Lower lobe of right lung (tissue), 2 donors: ENCODE results near the gene FADS2. TPM values are rescaled to one million over a fixed set of nuclear protein-coding genes. Genes with fewer than 3 reads are reported as not detected.

ENCODE experiments used
- ATAC-seq, 2 donors: fragments of 200-7000 bp; cut with Tn5 transposase; one replicate each; pipeline ENCODE4 v1.9.1; 2020 to 2022; ENCODE audit warnings: mild to moderate bottlenecking in 2 of 2, moderate library complexity in 2 of 2
- DNase-seq: peaks from one replicate; pipeline ENCODE4 v3.0.0-alpha.2; 2020
- H3K27ac ChIP-seq: fragments of 200-600 bp; one replicate; pipeline ENCODE4 v1.8.0; 2022
- H3K27me3 ChIP-seq: fragments of 200-600 bp; one replicate; pipeline ENCODE4 v1.8.0; 2022; ENCODE audit warnings: low read depth
- H3K36me3 ChIP-seq: fragments of 200-600 bp; one replicate; pipeline ENCODE4 v1.8.0; 2022; ENCODE audit warnings: mild to moderate bottlenecking
- H3K4me1 ChIP-seq: fragments of 200-600 bp; one replicate; pipeline ENCODE4 v1.8.0; 2022
- H3K4me3 ChIP-seq: fragments of 200-600 bp; one replicate; pipeline ENCODE4 v1.8.0; 2022; ENCODE audit warnings: mild to moderate bottlenecking
- H3K9me3 ChIP-seq: fragments of 200-600 bp; one replicate; pipeline ENCODE4 v1.8.0; 2022
- CTCF ChIP-seq: fragments of 200-600 bp; IDR thresholded peaks from one replicate; pipeline ENCODE4 v1.8.0; 2022; ENCODE audit warnings: antibody characterized with exemption, mild to moderate bottlenecking
- intact Hi-C: fragments of 100-400 bp; cut with DNase I; formaldehyde crosslinking; loops from one replicate; pipeline ENCODE4 v1.11.0; 2022
- total RNA-seq: library from RNA; stranded (reverse); fragmentation: NEBNext Ultra II Directional; extraction: Animal tissue kit (Norgen Biotek cat#: 25700); gene quantifications from one replicate; pipeline ENCODE4 v1.2.1, GENCODE V29; 2021
- donor health status: DM: no; HTN: yes; CAD: no; lungs with severe emphysema.

The FADS2 gene
- total RNA-seq, 1 donor from 2014 or later: 82.0 TPM

GRCh38 chr11:61863548-61864081 lies 35.5 kb downstream of the FADS2 start:
- intact Hi-C loops: no loop called here
- DNase-seq: no peak
- no peaks in the 10 kb centered on the region for H3K27me3 ChIP-seq
- no peak for TF ChIP-seq CTCF
- no peak for ATAC-seq
- no peaks in the 10 kb centered on the region for H3K9me3 ChIP-seq
- H3K4me3 ChIP-seq: no peak overlapping the region
- H3K36me3 ChIP-seq: peaks cover 41% of the 10 kb centered on the region
- no peaks in the 10 kb centered on the region for H3K4me1 ChIP-seq
- H3K27ac ChIP-seq: no peak overlapping the region

GRCh38 chr11:61864814-61865775 lies 37.0 kb downstream of the FADS2 start:
- no peaks in the 10 kb centered on the region for H3K9me3 ChIP-seq
- no peak overlapping the region for H3K4me3 ChIP-seq
- TF ChIP-seq CTCF: no peak
- no peaks in the 10 kb centered on the region for H3K27me3 ChIP-seq
- H3K27ac ChIP-seq: no peak overlapping the region
- no peak for ATAC-seq
- DNase-seq: no peak
- intact Hi-C loops: no loop called here
- no peaks in the 10 kb centered on the region for H3K4me1 ChIP-seq
- H3K36me3 ChIP-seq: peaks cover 30% of the 10 kb centered on the region

GRCh38 chr11:61866231-61866957 lies 38.3 kb downstream of the FADS2 start:
- peaks cover 7% of the 10 kb centered on the region for H3K4me1 ChIP-seq
- DNase-seq (no peak), ATAC-seq (no peak)
- no peaks in the 10 kb centered on the region for H3K9me3 ChIP-seq
- H3K27ac ChIP-seq: no peak overlapping the region
- peaks cover 25% of the 10 kb centered on the region for H3K36me3 ChIP-seq
- H3K27me3 ChIP-seq: peaks cover 6% of the 10 kb centered on the region
- intact Hi-C loops: no loop called here
- no peak for TF ChIP-seq CTCF
- no peak overlapping the region for H3K4me3 ChIP-seq

- Histone ChIP-seq H3K36me3 (peaks cover 25% of the 10 kb centered on the region), H3K4me3 (no peak overlapping the region), H3K27me3 (peaks cover 11% of the 10 kb centered on the region), H3K4me1 (peaks cover 11% of the 10 kb centered on the region), H3K27ac (no peak overlapping the region), H3K9me3 (no peaks in the 10 kb centered on the region)
- no peak for TF ChIP-seq CTCF
- ATAC-seq: no peak
- intact Hi-C loops: no loop called here
- no peak for DNase-seq
Observed at GRCh38 chr11:61866958-61867343, 38.9 kb downstream of the FADS2 start.

GRCh38 chr11:61868571-61869428 lies 40.7 kb downstream of the FADS2 start:
- TF ChIP-seq CTCF: no peak
- H3K36me3 ChIP-seq: peaks cover 14% of the 10 kb centered on the region
- H3K4me1 ChIP-seq: peaks cover 11% of the 10 kb centered on the region
- intact Hi-C loops: no loop called here
- no peak for DNase-seq
- no peaks in the 10 kb centered on the region for H3K9me3 ChIP-seq
- H3K27me3 ChIP-seq: peaks cover 11% of the 10 kb centered on the region
- ATAC-seq: no peak
- no peak overlapping the region for H3K4me3 ChIP-seq
- H3K27ac ChIP-seq: no peak overlapping the region
